OCI-LY7 (cell line): ENCODE measurements around the gene RPSA. TPM values are rescaled to one million over a fixed set of nuclear protein-coding genes. Genes with fewer than 3 reads are reported as not detected.

Experiments used
- BruUV-seq: library from RNA; stranded (reverse); fragments of 400-500 nt; replicated peaks from 2 replicates; lab custom pipeline; 2021; lab: Mats Ljungman, UMichigan
- CTCF ChIA-PET: fragments of 300-600 bp; sonication (Branson Sonifier 250); formaldehyde crosslinking; loops from one replicate; lab custom pipeline; 2022; ENCODE audit warnings: antibody characterized with exemption; ENCODE audit not compliant: unreplicated experiment; lab: Charles Lee
- POLR2A ChIA-PET: fragments of 300-600 bp; sonication (Branson Sonifier 250); formaldehyde crosslinking; loops from one replicate; lab custom pipeline; 2022; ENCODE audit warnings: antibody characterized with exemption; lab: Charles Lee
- DNase-seq: peaks from one replicate; pipeline ENCODE4 v3.0.0-alpha.2; 2015; ENCODE audit warnings: low spot score
- H2AFZ ChIP-seq: fragments of 200-600 bp; sonication (generic), shearing (Covaris generic); 2 replicates; pipeline ENCODE4 v1.6.1; 2014; ENCODE audit warnings: mild to moderate bottlenecking, antibody characterized with exemption, low read length, moderate library complexity
- H3K27ac ChIP-seq: fragments of 200-600 bp; sonication (generic); 2 replicates; pipeline ENCODE4 v1.5.1; 2014; ENCODE audit warnings: mixed run types, low read depth, mild to moderate bottlenecking, moderate library complexity, low read length, inconsistent platforms; ENCODE audit not compliant: poor library complexity, severe bottlenecking
- H3K36me3 ChIP-seq: fragments of 200-600 bp; sonication (generic); 2 replicates; pipeline ENCODE4 v1.6.1; 2014; ENCODE audit warnings: mild to moderate bottlenecking, antibody characterized with exemption, low read length, moderate library complexity, mixed read lengths; ENCODE audit not compliant: insufficient read depth
- H3K4me1 ChIP-seq: fragments of 200-600 bp; sonication (generic); 2 replicates; pipeline ENCODE4 v1.5.1; 2014; ENCODE audit warnings: mild to moderate bottlenecking, low read length; ENCODE audit not compliant: insufficient read depth, poor library complexity, severe bottlenecking
- H3K4me2 ChIP-seq: fragments of 200-600 bp; sonication (generic); 2 replicates; pipeline ENCODE4 v1.6.1; 2014; ENCODE audit warnings: mild to moderate bottlenecking, low read length
- H3K4me3 ChIP-seq: fragments of 200-600 bp; sonication (generic); 2 replicates; pipeline ENCODE4 v1.5.1; 2014; ENCODE audit warnings: mild to moderate bottlenecking, low read depth, low read length; ENCODE audit not compliant: poor library complexity, severe bottlenecking
- H3K79me2 ChIP-seq: fragments of 200-600 bp; sonication (generic); 2 replicates; pipeline ENCODE4 v1.6.1; 2016; ENCODE audit warnings: low read depth, mild to moderate bottlenecking, low read length, moderate library complexity, mixed read lengths; ENCODE audit not compliant: insufficient read depth
- H3K9me2 ChIP-seq: fragments of 200-600 bp; sonication (generic); 2 replicates; pipeline ENCODE4 v1.6.1; 2016; ENCODE audit warnings: mild to moderate bottlenecking, low read length, mixed read lengths; ENCODE audit not compliant: insufficient read depth
- H3K9me3 ChIP-seq: fragments of 200-600 bp; sonication (generic); 2 replicates; pipeline ENCODE4 v1.6.1; 2014; ENCODE audit warnings: mild to moderate bottlenecking, mixed run types, low read length, mixed read lengths
- H4K20me1 ChIP-seq: fragments of 200-600 bp; sonication (generic); 2 replicates; pipeline ENCODE4 v1.6.1; 2014; ENCODE audit warnings: mild to moderate bottlenecking, antibody characterized with exemption, low read length, moderate library complexity, mixed read lengths; ENCODE audit not compliant: insufficient read depth
- CTCF ChIP-seq: fragments of 200-600 bp; sonication (generic); conservative IDR thresholded peaks from 2 replicates; pipeline ENCODE4 v1.5.1; 2014; ENCODE audit warnings: mild to moderate bottlenecking, antibody characterized with exemption, low read length, moderate library complexity, mixed read lengths
- EZH2phosphoT487 ChIP-seq: fragments of 200-600 bp; sonication (generic); IDR thresholded peaks from 2 replicates; pipeline ENCODE4 v1.6.1; 2018; ENCODE audit warnings: low read depth, borderline replicate concordance, mild to moderate bottlenecking, mixed run types, antibody characterized with exemption, low read length, moderate library complexity, mixed read lengths
- intact Hi-C: fragments of 100-400 bp; cut with micrococcal nuclease; formaldehyde crosslinking; loops from one replicate; pipeline ENCODE4 v1.10.0; 2022; ENCODE audit not compliant: unreplicated experiment
- total RNA-seq, 2 experiments: library from RNA; depleted of rRNA in 1 of 2; stranded (reverse); fragments of >200 nt in 1 of 2; shearing (Covaris generic) in 1 of 2; gene quantifications; 2 replicates each; pipeline ENCODE4 v1.2.3, GENCODE V29; 2014 to 2022

Gene RPSA
- total RNA-seq, 2 experiments from 2014 or later: 1,952 to 2,813 TPM

GRCh38 chr3:39405687-39406367 lies 693 bp upstream of the RPSA start:
- peaks cover 40% of the 10 kb centered on the region for H3K4me1 ChIP-seq
- peak overlapping the region; percentile 72 for H3K4me2 ChIP-seq
- intact Hi-C loops: loop anchor here (1.0 to 5.0 kb wide), 3 partner anchors 18 to 906 kb away; partner anchors contain the start of gene SLC25A38
- TF ChIP-seq EZH2phosphoT487: no peak
- no peak for TF ChIP-seq CTCF
- TSS peak; percentile 95 for BruUV-seq
- H2AFZ ChIP-seq: peak overlapping the region; percentile 95
- peaks cover 60% of the 10 kb centered on the region for H3K36me3 ChIP-seq
- peaks cover 40% of the 10 kb centered on the region for H3K79me2 ChIP-seq
- ChIA-PET CTCF (interaction anchor here (1.1 kb wide), 1 partner anchor 19 kb away, joined by 3 read pairs; no protein-coding TSS in a partner anchor), POLR2A (interaction anchor here (0.7 to 9.1 kb wide), 9 partner anchors 10 to 194 kb away, joined by 3 to 85 read pairs (median 4); no protein-coding TSS in a partner anchor)
- H3K27ac ChIP-seq: peak overlapping the region; percentile 78
- H4K20me1 ChIP-seq: peaks cover 31% of the 10 kb centered on the region
- no peaks in the 10 kb centered on the region for H3K9me2 ChIP-seq
- H3K4me3 ChIP-seq: peak overlapping the region; percentile 100
- no peak for DNase-seq
- no peaks in the 10 kb centered on the region for H3K9me3 ChIP-seq

- BruUV-seq: no TSS peak
- POLR2A ChIA-PET: interaction anchor here (1.0 to 9.1 kb wide), 5 partner anchors 10 to 108 kb away, joined by 3 to 85 read pairs (median 4); no protein-coding TSS in a partner anchor
- peaks cover 47% of the 10 kb centered on the region for H3K79me2 ChIP-seq
These were observed 724 bp downstream of the RPSA start for GRCh38 chr3:39407259-39407629.

More at GRCh38 chr3:39407259-39407629, 724 bp downstream of the RPSA start:
- Histone ChIP-seq H3K27ac (peak overlapping the region; percentile 78), H3K9me2 (no peaks in the 10 kb centered on the region), H3K4me1 (peaks cover 45% of the 10 kb centered on the region), H3K4me3 (peak overlapping the region; percentile 100), H3K9me3 (no peaks in the 10 kb centered on the region), H2AFZ (no peak overlapping the region), H3K4me2 (peak overlapping the region; percentile 99), H4K20me1 (peaks cover 38% of the 10 kb centered on the region), H3K36me3 (peaks cover 60% of the 10 kb centered on the region)
- intact Hi-C loops: loop anchor here (5.0 kb wide), 1 partner anchor 905 kb away; no protein-coding TSS in a partner anchor
- no peak for TF ChIP-seq EZH2phosphoT487
- no peak for TF ChIP-seq CTCF
- CTCF ChIA-PET: interaction anchor here (0.5 to 2.8 kb wide), 2 partner anchors 20 to 111 kb away, joined by 3 to 11 read pairs; no protein-coding TSS in a partner anchor
- no peak for DNase-seq
